Fibroblast of skin of back (primary cell): ENCODE results near the gene CIC.
"Not testable (repeated sequence)": the region's sequence is repeated elsewhere in the genome, so short reads cannot be mapped to it uniquely, and the experiment has no call there.

Source experiments
- DNase-seq: peaks from one replicate; pipeline ENCODE4 v3.0.0-alpha.2; 2013

CIC gene

GRCh38 chr19:42255766-42256745 lies 13.0 kb upstream of the CIC start:
- peak; percentile 73 for DNase-seq

DNA sequence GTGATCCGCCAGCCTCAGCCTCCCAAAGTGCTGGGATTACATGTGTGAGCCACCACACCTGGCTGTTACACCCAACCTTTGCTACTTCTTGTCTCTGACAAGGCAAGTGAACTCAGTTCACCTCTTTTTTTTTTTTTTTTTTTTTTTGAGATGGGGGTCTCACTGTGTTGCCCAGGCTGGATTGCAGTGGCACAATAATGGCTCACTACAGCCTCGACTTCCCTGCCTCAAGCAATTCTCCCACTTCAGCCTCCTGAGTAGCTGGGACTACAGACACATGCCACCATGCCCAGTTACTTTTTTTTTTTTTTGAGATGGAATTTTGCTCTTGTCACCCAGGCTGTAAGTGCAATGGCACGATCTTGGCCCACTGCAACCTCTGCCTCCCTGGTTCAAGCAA lies 11.2 kb upstream of the CIC start:
- not testable (repeated sequence) for DNase-seq

- DNase-seq: peak; percentile 69
These were observed 7.3 kb upstream of the CIC start for GRCh38 chr19:42261763-42262162.

GRCh38 chr19:42266105-42266504 lies 2.9 kb upstream of the CIC start:
- DNase-seq: not testable (repeated sequence)

DNA sequence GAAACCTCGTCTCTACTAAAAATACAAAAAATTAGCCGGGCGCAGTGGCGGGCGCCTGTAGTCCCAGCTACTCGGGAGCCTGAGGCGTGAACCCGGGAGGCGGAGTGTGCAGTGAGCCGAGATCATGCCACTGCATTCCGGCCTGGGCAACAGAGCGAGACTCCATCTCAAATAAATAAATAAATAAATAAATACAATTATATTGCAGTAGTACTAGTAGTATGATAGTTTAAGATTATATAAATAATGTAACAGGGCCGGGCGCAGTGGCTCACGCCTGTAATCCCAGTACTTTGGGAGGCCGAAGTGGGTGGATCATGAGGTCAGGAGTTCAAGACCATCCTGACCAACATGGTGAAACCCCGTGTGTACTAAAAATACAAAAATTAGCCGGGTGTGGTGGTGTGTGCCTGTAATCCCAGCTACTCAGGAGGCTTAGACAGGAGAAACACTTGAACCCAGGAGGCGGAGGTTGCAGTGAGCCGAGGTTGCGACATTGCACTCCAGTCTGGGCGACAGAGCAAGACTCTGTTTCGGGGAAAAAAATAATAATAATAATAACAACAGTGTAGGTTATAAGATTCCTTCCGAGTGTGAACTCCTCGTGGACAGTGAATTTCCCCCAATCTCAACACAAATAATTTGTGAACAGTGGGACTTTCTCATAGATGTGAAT lies 2.0 kb upstream of the CIC start:
- DNase-seq: not testable (repeated sequence)

DNA sequence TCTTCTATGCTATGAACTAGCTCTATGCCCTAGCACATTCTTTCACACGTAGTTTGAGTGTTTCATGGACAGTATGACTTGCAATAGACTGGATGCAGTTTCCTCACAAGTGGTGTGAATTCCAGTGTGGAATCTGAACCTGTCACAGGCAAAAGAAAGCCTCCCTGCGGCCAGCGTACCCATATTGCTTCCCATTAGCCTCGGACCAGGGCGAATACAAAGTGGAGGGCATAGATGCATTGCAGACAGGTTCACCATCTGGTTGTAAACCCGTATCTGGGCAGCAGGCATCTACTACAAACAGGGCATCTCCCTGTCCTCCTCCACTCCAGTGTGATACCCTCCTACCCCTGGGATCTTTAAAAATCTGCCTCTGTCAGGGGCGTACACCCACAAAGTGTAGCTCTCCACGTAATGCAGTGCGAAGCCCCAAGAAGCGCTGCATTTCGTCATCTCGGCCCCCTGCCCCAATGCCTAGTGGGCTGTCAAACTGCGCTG lies 1.4 kb upstream of the CIC start:
- DNase-seq: no peak

- DNase-seq: peak; percentile 99
These were observed 829 bp upstream of the CIC start for GRCh38 chr19:42268142-42268703.

DNA sequence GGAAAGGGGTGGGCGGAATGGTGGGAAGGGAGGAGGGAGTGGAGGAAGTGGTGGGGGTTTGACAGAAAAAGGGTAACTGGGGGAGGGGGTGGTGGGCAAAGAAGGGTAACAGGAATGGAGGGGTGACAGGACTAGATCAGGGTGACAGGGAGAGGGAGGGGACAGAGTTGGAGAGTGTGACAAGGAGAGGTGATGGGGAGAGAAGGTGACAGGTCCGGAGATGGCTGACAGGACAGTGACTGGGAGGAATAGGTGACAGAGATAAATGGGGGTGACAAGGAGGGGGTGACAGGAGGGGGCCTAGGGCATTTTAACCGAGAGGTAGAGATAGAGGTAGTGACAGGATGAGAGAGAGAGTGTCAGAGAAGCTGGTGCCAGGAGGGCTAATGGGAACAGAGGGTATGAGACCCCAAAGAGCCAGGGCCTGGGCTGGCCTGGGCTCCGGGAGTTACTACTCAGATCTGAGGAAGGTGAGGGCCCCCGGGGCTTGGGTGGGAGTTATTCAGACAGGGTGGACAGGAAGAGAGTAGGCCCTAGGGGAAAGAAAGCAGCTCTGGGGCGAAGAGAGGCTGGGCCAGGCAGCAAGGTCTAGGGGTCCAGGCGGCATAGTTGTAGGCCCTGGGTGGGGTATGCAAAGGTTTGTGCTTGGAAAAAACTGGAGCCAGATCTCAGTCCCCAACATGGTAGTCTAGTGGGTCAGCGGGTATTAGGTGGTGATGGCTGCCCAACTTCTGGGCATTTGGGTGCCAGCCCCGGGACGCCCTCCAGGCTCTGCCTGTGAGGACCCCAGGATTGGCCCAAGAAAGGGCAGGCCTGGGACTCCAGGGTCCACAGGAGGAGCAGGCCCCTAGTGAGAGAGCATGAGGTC lies 660 bp downstream of the CIC start:
- DNase-seq: no peak

GRCh38 chr19:42270346-42271044 lies 1.4 kb downstream of the CIC start:
- DNase-seq: peak; percentile 82

DNA sequence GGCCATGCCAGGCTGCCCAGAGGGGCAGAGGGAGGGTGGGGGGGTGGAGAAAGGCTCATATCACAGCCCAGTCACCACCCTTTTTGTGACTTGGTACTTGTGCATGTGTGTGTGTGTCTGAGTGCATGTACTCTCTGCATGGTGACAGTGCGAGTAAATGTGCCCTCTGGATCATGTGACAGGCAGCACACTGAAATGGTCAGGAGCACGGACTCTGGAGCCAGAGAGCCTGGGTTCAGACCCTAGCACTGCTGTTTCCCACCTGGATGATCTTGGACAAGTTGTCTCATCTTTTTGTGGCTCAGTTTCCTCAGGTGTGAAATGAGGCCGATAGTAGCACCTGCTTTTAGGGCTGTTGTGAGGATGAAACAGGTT lies 2.0 kb downstream of the CIC start:
- DNase-seq: no peak

- DNase-seq: no peak
These were observed 2.9 kb downstream of the CIC start for GRCh38 chr19:42271861-42272534.

DNA sequence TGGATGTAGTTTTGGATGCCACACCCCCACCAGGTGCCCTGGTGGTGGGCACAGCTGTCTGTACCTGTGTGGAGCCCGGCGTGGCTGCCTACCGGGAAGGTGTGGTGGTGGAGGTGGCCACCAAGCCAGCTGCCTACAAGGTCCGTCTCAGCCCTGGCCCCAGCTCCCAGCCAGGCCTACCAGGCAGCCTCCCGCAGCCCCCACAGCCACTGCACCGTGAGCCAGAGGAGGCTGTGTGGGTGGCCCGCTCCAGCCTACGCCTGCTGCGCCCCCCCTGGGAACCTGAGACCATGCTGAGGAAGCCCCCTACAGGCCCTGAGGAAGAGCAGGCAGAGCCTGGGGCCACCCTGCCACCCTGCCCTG lies 3.5 kb downstream of the CIC start:
- no peak for DNase-seq

- no peak for DNase-seq
These were observed 3.9 kb downstream of the CIC start for GRCh38 chr19:42272989-42273406.

DNA sequence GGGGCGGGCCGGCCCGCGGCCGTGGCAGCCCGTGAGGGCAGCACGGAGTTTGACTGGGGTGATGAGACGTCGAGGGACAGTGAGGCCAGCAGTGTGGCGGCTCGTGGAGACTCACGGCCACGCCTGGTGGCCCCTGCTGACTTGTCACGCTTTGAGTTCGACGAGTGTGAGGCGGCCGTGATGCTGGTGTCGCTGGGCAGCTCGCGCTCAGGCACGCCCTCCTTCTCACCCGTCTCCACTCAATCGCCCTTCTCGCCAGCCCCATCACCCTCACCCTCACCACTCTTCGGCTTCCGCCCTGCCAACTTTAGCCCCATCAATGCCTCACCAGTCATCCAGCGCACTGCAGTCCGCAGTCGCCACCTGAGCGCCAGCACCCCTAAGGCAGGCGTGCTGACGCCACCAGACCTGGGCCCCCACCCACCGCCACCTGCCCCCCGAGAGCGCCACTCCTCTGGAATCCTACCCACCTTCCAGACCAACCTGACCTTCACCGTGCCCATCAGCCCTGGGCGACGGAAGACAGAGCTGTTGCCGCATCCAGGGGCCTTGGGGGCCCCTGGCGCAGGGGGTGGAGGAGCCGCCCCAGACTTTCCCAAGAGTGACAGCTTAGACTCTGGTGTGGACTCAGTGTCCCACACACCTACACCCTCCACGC lies 4.5 kb downstream of the CIC start:
- DNase-seq: no peak

DNA sequence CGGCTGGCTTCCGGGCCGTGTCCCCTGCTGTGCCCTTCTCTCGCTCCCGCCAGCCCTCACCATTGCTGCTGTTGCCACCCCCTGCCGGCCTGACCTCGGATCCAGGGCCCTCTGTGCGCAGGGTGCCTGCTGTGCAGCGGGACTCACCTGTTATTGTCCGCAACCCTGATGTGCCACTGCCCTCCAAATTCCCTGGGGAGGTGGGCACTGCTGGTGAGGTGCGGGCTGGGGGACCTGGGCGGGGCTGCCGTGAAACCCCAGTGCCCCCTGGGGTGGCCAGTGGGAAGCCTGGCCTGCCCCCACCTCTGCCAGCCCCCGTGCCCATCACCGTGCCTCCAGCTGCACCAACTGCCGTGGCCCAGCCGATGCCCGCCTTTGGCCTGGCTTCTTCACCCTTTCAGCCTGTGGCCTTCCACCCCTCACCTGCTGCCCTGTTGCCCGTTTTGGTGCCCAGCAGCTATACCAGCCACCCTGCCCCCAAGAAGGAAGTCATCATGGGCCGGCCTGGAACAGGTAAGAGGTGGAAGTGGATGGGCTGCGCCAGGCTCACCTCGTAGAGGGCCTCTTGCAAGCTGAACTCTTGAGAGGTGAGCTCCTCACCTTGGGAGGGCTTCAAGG lies 5.1 kb downstream of the CIC start:
- DNase-seq: no peak

- DNase-seq: no peak
These were observed 6.1 kb downstream of the CIC start for GRCh38 chr19:42275103-42275502.

DNA sequence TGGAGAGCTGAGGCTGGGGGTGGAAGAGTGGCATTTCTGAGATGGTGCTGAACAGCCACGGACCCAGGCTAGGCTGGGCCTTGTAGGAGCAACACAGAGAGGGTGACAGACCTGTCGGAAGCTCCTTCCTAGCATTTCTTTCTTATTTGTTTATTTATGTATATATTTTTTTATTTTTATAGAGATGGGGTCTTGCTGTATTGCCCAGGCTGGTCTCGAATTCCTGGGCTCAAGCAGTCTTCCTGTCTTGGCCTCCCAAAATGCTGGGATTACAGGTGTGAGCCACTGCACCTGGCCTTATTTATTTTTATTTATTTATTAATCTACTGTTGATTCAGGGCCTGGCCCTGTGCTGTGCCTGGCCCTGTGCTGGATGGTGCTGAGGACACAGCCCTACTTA lies 6.5 kb downstream of the CIC start:
- DNase-seq: no peak

DNA sequence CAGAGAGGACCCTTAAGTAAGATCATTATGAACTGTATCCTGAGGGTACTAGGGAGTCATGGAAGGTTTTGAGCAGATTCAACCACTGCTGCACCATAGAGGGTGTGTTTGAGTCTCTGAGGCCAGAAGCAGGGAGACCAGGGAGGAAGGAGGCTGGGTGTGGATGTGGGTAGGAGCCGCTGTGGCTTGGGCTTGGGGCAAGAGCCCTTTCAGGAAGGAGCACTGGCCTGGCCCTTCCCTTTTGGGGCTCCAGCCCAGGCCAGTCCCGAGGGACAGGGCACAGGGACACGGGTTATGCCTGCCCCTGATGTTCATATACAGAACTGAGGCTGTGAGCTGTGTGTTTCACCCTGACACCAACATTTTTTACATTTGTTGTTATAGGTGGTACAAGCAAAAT lies 7.2 kb downstream of the CIC start:
- no peak for DNase-seq

GRCh38 chr19:42276821-42277220 lies 7.8 kb downstream of the CIC start:
- no peak for DNase-seq

- DNase-seq: peak; percentile 73
These were observed 8.9 kb downstream of the CIC start for GRCh38 chr19:42277821-42278451.
